Activated gamma-delta T cell (primary cell): Measurements from ENCODE around the gene LHFPL3.
"Not testable (repeated sequence)": the region's sequence is repeated elsewhere in the genome, so short reads cannot be mapped to it uniquely, and the experiment has no call there.

Source experiments
- DNase-seq: peaks from one replicate; lab custom pipeline; 2025; lab: John Stamatoyannopoulos, UW
- total RNA-seq, 2 donors: gene quantifications; one replicate each; lab custom pipeline; 2026; lab: John Stamatoyannopoulos, UW

The LHFPL3 gene
- 0 reads per million in 2 donors for total RNA-seq

DNA sequence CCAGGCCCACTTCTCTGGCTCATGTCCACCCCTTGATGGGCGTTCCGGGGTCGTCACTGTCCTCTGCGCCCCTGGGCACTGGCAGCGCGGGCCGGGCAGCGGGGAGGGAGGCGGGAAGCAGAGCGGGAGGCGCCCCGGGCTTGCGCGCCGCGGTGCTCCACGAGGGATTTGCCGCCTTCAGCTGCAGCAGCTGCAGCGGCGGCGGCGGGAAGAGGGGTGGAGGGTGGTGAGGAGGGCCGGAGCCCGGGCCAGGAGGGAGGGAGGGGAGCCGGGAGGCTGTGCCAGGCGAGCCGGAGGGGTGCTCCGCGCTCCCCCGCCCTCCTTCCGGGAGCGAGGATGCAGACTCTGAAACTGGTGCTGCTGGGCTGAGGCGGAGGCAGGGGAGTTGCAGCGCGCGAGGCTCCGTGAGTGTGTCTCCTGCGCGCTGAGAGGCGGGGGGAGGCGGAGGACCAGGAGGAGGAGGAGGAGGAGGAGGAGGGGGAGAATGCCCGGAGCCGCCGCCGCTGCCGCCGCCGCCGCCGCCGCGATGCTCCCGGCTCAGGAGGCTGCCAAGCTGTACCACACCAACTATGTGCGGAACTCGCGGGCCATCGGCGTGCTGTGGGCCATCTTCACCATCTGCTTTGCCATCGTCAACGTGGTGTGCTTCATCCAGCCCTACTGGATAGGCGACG, at the start of gene LHFPL3:
Gene LHFPL3 (plus strand): TSS at position 308 of the 674 bp plus-strand sequence.
- peak; percentile 10 for DNase-seq

DNA sequence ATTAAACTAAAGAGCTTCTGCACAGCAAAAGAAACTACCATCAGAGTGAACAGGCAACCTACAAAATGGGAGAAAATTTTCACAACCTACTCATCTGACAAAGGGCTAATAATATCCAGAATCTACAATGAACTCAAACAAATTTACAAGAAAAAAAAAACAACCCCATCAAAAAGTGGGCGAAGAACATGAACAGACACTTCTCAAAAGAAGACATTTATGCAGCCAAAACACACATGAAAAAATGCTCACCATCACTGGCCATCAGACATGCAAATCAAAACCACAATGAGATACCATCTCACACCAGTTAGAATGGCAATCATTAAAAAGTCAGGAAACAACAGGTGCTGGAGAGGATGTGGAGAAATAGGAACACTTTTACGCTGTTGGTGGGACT, 46.7 kb upstream of the LHFPL3 start:
- DNase-seq: not testable (repeated sequence)

DNA sequence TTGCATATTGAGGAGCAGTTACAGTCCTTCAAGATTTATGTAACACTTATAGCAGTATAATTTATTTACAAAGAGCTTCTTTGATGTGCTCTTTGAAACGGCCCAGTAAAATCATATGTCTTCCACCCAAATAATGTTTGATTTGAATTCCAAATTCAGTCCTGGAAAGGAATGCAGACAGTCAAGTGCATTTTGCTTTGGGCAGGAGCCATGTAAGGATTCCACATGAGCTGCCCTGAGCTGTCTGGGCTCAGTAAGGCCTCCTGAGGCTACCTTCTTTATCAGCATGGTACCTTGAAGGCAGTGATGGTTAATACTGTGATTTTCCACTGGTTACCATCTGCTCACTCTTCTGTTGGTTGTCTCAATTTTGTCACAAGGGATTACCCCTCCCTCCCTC, 41.6 kb upstream of the LHFPL3 start:
- no peak for DNase-seq

DNA sequence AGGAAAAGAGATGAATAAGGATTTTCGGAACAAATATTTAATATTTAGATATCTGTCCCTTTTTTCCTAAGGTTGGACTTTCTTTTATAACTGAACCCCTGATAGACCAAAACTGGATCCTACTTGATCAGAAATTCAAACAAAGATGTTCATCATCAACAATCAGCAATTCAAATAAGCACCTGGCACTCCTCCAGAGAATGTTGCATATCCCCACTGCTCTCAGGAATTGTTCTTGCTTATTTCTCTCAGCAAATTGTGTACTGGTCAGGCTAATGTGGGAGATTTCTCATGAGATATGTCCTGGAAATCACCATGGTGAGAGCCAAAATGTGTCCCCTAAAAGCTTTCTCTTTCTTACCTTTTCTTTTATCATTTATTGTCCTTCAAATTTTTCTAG, 40.3 kb upstream of the LHFPL3 start:
- DNase-seq: no peak

DNA sequence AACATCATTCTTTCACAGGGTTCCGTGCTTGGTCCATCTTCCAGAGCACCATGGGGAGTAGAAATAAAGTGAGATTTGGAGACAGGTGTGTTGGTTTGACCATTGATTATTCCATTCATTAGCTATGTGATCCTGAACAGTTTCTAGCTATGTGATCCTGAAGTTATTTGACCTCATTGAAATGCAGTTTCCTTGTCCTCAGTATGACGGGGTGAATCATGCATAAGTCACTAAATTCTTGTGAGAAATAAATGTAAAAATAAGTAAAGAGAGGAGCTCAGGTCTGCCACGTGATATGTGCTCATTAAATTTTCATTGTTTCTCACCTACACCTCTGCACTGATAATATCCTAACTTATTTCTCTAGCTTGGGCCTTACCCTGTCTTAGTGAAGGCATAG, 34.1 kb upstream of the LHFPL3 start:
- no peak for DNase-seq

DNA sequence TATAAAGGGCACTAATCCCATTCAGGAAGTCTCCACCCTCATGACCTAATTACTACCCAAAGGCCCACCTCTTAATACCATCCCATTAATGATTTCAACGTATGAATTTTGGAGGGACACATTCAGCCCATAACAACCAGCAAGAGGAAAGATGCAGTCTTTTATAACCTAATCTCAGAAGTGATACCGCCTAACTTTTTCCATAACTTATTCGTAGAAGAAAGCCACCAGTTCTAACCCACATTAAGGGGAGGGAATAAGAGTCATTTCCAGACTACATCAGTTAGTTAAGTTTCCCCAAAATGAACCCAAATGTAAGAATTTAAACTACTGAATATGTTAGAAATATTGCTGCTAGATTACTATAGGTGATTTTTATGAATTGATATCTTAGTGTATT, 32.1 kb upstream of the LHFPL3 start:
- DNase-seq: no peak

DNA sequence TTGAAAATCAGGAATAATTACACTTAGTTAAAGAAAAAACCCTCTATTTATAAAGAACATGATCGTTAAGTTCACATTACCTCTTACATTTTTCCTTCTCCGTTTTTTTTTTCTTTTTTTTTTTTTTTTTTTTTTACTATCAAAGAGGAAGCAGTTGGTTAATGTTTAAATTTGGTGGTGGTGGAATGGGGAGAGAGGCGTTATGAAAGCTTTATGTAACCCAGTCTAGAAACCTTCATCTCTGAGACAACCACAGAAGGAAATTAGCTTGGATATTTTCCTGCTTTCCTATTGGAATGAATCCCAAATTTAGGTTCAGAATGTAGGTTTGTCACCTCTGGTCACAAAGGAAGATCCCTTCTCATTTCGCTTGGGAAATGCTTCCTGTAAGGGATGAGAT, 31.5 kb upstream of the LHFPL3 start:
- DNase-seq: no peak

DNA sequence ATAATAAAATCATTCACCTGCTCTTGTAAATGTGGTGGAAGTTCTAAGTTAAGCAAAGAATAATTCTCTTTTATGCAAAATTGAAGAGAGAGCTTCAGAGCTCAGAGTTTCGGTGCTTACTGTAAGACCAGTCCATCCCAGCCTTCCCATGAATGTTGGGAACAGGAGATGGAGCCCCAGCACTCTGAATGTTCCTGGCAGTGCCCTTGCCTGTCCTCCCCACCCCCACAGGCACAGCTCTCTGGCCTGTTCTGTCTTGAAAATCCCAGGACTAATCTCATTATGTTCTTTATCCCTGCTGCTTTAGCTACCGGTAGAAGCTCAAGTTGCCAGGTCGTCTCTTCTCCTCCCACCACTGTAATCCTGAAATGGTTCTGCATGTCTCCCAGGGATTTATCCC, 29.1 kb upstream of the LHFPL3 start:
- no peak for DNase-seq

DNA sequence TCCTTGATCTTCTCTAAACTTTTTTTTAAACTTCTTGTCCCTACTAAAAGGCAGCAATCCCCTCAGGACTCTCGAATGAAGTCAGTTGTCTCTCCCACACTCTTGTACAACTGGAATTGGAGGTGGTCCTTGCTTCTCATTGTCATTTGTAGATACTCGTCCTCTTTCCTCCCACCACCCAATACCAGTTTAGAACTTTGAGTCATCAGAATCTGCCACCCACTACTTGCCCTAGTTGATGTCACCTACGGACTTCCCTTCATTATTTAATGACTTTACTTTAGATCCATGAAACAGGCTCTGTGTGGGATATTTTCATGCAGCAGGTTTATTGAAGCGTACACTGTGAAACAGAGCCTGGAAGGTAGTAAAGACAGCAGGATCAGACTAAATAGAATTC, 28.6 kb upstream of the LHFPL3 start:
- no peak for DNase-seq

DNA sequence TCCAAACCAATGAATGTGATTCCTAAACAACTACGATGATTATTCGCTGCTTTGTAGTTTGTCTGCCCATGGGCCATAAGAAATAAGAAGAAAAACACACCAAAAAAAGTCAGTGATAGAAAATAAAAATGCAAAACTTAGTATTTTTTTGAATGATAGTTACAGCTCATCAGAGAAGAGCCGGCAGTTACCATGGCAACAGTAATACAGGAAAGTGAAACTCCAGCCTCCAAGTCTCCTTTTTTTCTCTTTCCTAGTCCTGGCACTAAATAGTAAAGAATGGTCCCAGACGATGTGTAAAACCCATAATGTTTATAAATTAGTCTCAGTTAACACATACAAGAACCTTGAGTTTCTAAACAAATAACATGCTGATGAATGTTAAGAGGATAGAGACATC, 21.6 kb upstream of the LHFPL3 start:
- DNase-seq: no peak

DNA sequence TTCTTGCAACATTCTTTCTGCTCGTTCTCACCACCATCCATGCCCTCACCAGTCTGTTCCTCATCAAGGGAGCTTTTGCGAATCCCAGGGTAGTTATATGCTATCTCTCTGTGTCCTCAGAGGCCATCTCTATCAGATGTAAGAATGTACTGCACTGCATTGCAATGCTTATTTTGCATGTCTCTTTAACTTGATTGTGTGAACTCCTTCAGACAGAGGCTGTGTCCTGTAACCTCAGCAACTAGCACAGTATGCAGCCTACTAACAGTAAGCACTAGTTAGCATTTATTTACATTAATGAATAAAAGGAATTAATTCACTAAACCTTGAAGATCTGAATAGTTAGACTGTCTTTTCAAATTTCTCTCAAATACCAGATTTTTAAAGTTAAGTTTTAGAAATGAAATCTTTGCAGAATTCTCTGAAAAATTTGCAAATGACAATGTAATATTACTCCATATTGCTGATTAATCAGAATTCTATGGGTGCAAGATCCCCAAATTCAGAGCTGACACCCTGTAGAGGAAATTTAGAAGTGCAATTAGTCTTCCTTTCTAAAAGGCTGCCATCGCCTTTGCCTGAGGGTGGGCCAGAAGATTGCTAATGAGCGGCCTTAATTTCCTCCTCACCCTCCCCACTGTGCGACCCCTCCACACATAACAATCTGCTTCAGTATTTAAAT, 10.3 kb upstream of the LHFPL3 start:
- no peak for DNase-seq

DNA sequence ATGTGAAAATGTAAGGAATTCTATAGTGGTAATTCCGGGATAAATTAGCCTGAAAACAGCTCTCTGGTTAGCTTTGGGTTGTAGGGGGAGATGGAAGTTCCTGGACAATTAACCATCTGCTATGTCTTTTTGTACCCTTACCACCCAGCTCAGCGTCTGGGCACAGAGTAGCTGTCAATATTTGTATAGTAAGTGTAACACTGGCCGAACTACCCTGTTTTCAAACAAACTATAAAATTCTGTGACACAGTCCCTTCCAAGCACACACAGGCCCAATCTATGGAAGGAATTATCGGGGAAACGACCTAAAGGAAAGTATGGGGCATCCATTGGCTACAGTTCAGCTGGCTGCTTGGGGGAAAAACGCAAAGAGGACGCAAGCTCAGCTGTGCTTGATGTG, 869 bp upstream of the LHFPL3 start:
- DNase-seq: no peak

DNA sequence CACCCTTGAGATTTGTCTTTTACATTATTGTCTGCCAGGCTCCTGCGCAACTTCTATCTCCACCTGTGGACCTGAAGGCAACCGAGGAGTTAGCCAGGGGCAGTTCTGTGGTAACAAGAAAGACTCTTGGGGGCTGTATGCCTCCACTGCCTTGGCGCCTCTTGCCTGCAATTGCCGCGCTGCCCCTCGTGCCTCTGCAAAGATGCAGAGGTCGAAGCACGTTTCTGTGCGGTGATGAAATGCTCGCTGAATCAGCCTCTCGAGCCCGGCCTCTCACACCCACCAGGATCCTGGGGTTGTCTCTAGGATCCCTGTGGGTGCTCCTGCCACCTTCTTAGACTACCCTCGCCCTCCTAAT, 486 bp upstream of the LHFPL3 start:
- DNase-seq: no peak

DNA sequence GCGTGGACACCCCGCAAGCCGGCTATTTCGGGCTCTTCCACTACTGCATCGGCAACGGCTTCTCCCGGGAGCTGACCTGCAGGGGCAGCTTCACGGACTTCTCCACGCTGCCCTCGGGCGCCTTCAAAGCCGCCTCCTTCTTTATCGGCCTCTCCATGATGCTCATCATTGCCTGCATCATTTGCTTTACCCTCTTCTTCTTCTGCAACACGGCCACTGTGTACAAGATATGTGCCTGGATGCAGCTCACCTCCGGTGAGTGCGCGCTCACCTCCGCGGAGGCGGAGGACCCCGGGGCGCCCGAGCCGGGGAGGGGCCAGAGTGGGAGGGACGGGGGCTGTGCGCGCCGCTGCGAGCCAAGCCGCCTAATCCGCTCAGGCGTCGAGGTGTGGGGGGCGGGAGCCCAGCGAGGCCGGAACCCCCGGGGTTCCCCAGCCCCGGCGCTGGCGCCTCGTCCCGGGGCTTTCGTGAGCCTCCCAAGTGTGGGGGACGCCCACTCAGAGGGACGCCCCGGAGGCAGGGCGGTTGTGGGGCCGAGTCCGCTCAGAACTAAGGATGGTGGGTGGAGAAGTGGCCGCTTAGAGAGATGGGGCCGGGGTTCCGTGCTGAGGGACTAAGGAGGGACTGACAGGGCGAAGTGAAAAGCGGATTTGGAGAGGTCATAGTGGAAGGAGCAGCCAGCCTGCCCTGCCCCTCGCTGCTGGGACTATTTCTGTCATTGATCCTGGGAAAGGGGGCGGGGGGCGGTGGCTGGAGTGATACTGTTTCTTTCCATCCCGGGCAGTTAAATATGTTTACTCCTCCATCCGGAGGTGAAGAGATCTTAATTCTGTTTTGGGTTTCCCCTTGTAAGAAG, 795 bp downstream of the LHFPL3 start:
- peak; percentile 9 for DNase-seq

DNA sequence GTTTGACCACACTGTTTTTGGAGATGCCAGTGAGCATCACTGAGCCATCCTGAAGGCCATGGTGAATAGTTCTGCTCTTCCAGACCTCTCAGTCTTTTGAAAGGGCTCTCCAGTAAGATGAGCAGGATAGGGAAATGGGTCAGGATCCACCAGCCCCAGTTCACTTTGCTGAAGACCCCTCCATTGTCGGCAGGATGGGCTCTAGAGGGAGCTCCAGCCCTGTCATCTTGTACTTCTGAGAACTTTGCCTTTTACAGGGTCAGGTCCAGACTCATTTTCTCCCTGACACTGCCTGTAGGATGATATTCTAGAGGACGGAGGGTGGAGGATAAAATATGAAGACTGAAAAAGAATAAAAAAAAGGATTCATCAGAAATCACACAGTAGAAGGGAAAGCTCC, 13.1 kb downstream of the LHFPL3 start:
- no peak for DNase-seq

DNA sequence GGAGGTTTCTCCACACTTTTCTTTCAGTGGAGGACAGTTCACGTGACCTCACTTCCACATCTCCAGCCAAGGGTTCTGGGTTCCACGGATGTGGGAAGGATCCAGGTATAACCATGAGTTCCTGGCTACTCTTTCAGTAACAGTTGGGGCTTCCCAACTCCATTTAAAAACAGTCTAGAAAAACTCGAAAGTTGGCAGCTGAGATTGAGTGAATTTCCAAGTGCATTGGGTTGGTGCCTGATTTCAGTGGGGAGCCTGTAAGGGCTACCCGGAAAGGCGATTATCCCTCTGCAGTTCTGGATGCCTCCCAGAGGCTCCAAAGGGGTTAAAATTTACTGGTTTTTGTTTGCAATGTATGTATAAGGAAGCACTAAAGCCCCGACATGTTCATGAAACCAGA, 24.3 kb downstream of the LHFPL3 start:
- DNase-seq: no peak

DNA sequence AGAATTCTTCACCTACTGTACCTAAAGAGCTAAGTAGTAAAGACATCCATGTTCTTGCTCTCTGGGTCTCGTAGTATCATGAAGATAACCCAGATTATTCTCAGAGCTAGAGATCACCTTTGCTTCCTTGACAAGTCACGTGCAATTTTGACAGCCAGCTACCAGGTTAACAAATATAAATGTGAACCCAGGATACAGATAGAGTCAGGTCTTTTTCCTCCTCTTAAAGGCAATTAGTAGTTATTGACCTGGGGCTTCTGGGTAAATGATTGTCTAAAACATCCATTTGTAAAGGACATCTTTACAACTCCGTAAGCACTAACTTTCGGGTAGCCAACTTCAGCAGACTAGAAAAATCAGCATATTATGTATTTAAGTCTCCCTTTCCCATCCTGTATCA, 28.8 kb downstream of the LHFPL3 start:
- DNase-seq: no peak

DNA sequence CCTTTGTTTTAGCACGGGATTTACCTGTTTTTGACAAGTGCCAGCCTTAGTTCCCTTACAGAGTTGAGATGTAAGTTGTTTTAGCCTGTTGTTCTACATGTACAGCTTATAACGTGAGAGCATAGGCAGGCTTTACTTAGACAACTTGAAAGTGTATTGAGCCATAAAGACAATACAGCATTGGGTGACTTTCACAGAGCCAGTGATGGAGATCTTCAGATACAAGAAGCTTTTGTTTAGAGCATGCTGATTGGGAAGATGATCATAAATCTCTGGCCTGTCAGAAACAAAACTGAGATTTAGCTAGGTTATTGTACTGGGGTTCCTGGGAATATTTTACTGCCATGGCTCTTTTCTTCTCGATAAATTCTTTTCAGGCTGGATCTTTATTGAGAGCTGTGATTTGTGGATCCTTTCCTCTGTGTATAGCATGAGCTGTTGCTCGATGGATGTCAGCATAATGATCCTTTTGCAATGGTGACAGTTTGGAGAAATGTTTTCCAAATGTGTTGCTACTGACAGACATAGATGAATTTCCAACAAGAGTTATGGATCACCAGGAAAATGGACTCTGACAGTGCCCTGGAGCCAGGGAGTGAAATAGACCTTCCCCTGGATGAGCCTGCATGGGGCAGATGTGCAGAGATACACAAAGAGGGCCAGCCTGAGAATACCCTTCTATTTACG, 30.2 kb downstream of the LHFPL3 start:
- DNase-seq: no peak

DNA sequence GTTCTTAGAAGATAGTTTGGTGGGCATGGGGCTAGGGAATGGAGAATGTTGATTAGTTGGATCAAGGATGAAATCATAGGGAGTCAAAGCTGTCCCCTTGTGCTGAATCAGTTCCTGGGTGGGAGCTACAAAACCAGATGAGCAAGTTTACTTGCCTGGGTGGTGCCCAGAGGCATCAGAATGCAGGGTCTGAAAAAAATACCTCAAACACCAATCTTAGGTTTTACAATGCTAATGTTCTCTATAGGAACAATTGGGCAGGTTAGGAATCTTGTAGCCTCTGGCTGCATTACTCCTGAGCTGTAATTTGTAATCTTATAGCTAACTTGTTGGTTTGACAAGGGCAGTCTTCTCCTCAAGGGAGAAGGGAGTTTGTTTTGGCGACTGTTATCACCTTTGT, 34.4 kb downstream of the LHFPL3 start:
- no peak for DNase-seq

DNA sequence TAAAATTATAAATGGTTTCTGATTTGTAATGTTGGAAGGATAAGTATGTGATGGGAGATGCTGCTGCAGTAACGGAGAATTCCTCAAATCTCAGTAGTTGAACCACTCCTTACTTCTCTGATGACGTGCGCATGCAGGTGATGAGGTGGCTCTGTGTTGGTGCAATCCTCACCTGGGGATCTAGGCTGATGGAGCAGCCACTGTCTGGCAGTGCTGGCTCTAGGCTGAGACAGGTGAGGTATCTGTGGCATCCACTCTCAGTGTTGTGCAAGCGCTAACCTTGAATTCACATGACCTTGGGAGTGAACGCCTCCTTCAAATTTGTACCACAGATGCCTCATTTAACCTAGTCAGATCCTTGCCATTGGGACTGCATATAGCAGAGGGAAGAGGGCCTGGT, 35.0 kb downstream of the LHFPL3 start:
- DNase-seq: no peak

DNA sequence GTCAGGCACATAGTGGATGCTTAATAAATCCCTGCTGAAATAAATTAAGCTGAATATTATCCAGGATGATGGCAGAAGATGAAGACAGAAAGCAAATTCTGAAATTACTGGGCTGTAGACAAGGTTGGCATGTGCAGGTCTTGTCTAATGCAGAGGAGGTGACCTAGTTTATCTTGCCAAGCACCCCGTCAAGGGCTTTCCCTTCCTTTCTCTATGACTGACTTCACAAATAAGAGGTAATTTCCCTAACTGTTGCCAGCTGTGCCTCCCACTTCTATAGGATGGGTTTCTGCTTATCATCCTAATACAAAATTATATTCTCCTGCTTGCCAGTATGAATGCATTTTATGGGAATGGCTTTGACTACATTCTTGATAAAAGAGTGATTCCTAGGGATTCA, 38.0 kb downstream of the LHFPL3 start:
- no peak for DNase-seq

DNA sequence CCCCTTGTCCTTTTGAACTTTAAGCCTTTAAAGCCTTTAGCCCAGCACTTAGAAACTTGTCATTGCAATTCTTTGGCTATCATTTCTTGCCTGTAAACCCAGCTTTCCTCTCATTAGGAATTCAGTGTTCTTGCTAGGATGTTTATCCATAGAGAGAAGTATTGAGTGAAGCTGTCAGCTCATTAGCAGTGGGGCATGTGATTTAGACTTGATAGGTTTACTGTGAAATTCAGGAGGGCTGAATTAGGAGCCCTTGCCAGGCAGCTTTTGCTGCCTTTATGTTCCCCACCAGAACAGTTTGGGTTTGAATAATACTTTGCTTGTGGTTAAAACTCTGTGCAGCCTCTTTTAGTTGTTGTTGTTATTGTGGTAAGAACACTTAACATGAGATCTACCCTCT, 39.5 kb downstream of the LHFPL3 start:
- no peak for DNase-seq
